AG10803 (cell line): ENCODE results near the gene RAB5IF.
"Not testable (repeated sequence)": the region's sequence is repeated elsewhere in the genome, so short reads cannot be mapped to it uniquely, and the experiment has no call there.

Source experiments
- DNase-seq: peaks from one replicate; pipeline ENCODE4 v3.0.0; 2010; ENCODE audit warnings: low read depth
- H3K4me3 ChIP-seq: 2 replicates; pipeline ENCODE4 v1.5.1; 2011; ENCODE audit warnings: mild to moderate bottlenecking, low read length, control low read depth
- CTCF ChIP-seq: conservative IDR thresholded peaks from 2 replicates; pipeline ENCODE4 v1.5.1; 2011; ENCODE audit warnings: mild to moderate bottlenecking, low read length, control low read depth, inconsistent platforms

The RAB5IF gene

GRCh38 chr20:36605399-36606157 is at the start of gene RAB5IF:
Gene RAB5IF (plus strand): TSS chr20:36605779. CDS start chr20:36605952, 173 bp downstream.
- peak; percentile 84 for TF ChIP-seq CTCF
- DNase-seq: peak; percentile 97
- peak within 1 kb of the TSS; percentile 94 for H3K4me3 ChIP-seq

- no peak for DNase-seq
- no peak for TF ChIP-seq CTCF
- H3K4me3 ChIP-seq: no peak overlapping the region
Measured at GRCh38 chr20:36562724-36563123, 42.9 kb upstream of the RAB5IF start.

- no peak overlapping the region for H3K4me3 ChIP-seq
- DNase-seq: no peak
- TF ChIP-seq CTCF: no peak
Measured at GRCh38 chr20:36563374-36563773, 42.2 kb upstream of the RAB5IF start.

- not testable (repeated sequence) for DNase-seq, H3K4me3 ChIP-seq
Measured at GRCh38 chr20:36564078-36564725, 41.4 kb upstream of the RAB5IF start.

GRCh38 chr20:36564726-36565121 is 40.9 kb upstream of the RAB5IF start:
- not testable (repeated sequence) for H3K4me3 ChIP-seq, DNase-seq

- no peak for TF ChIP-seq CTCF
- H3K4me3 ChIP-seq: no peak overlapping the region
- DNase-seq: no peak
Measured at GRCh38 chr20:36565520-36565919, 40.1 kb upstream of the RAB5IF start.

- TF ChIP-seq CTCF: peak; percentile 17; the same call in 1 of the 2 replicates
- DNase-seq: peak; percentile 65
- H3K4me3 ChIP-seq: no peak overlapping the region
Measured at GRCh38 chr20:36569847-36570429, 35.6 kb upstream of the RAB5IF start.
